Prostate gland (tissue), 2 donors: ENCODE data around the gene ZNF701.

Source experiments
- POLR2A ChIP-seq: fragments of 450-650 bp; IDR thresholded peaks from one replicate; pipeline ENCODE4 v1.6.1; 2016; ENCODE audit warnings: antibody characterized with exemption, mild to moderate bottlenecking
- POLR2AphosphoS5 ChIP-seq: sonication (generic); formaldehyde crosslinking; IDR thresholded peaks from one replicate; pipeline ENCODE4 v1.6.1; 2017; ENCODE audit warnings: antibody characterized with exemption
- TF ChIP-seq, protein P1 (sequence below), 4 experiments: fragments of 200-600 bp in 2 of 4; fragments of 450-650 bp in 2 of 4; sonication (generic) in 2 of 4; IDR thresholded peaks; 1 replicate in 3 of 4; 2 replicates in 1 of 4; pipeline ENCODE4 v1.5.1; 2016 to 2019; ENCODE audit warnings: antibody characterized with exemption in 4 of 4, mild to moderate bottlenecking in 2 of 4, moderate library complexity in 2 of 4

DNA sequence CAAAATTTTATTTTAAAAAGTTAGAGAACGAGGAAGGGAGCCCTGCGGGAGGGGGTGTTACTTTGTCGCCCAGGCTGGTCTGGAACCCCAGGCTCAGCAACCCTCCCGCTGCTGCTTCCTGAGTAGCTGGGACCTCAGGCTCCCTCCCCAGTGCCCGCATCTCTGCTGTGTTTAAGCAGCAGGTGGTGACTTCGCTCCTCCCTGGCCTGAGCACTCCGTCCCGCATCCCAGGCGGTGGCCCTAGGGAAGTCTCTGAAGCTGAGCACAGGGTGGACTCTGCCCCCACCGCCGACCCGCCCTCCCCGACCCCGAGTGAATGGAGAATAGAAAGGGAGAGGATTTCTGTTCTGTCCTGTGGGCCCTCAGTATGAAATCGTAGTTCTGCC, 30.5 kb downstream of the ZNF701 start:
- TF ChIP-seq, protein P1, sequence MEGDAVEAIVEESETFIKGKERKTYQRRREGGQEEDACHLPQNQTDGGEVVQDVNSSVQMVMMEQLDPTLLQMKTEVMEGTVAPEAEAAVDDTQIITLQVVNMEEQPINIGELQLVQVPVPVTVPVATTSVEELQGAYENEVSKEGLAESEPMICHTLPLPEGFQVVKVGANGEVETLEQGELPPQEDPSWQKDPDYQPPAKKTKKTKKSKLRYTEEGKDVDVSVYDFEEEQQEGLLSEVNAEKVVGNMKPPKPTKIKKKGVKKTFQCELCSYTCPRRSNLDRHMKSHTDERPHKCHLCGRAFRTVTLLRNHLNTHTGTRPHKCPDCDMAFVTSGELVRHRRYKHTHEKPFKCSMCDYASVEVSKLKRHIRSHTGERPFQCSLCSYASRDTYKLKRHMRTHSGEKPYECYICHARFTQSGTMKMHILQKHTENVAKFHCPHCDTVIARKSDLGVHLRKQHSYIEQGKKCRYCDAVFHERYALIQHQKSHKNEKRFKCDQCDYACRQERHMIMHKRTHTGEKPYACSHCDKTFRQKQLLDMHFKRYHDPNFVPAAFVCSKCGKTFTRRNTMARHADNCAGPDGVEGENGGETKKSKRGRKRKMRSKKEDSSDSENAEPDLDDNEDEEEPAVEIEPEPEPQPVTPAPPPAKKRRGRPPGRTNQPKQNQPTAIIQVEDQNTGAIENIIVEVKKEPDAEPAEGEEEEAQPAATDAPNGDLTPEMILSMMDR (IDR thresholded peaks at IDR 0.05), result no peak
- TF ChIP-seq POLR2A, result no peak
- TF ChIP-seq POLR2AphosphoS5, result no peak
